Chondrocyte (in vitro differentiated cells): ENCODE results near the gene ZBTB46. TPM values are rescaled to one million over a fixed set of nuclear protein-coding genes. Genes with fewer than 3 reads are reported as not detected.
A peak's percentile ranks its signal among the peaks of the same experiment; 100 is the strongest.
"Not testable (repeated sequence)": the region's sequence is repeated elsewhere in the genome, so short reads cannot be mapped to it uniquely, and the experiment has no call there.

Experiments
- DNase-seq: peaks from one replicate; pipeline ENCODE4 v3.0.0; 2021; ENCODE audit warnings: mixed read lengths, low spot score
- H3K27ac Mint-ChIP-seq: one replicate; pipeline ENCODE4 v1.8.0; 2021; ENCODE audit warnings: mild to moderate bottlenecking, moderate library complexity, mixed read lengths; ENCODE audit not compliant: unreplicated experiment
- H3K27me3 Mint-ChIP-seq: 2 replicates; pipeline ENCODE4 v1.8.0; 2021; ENCODE audit warnings: low read depth, mixed read lengths
- H3K36me3 Mint-ChIP-seq: 2 replicates; pipeline ENCODE4 v1.8.0; 2021; ENCODE audit warnings: low read depth, mixed read lengths
- H3K4me1 Mint-ChIP-seq: 2 replicates; pipeline ENCODE4 v1.8.0; 2021; ENCODE audit warnings: low read depth, mild to moderate bottlenecking, mixed read lengths
- H3K4me3 Mint-ChIP-seq: one replicate; pipeline ENCODE4 v1.8.0; 2021; ENCODE audit warnings: mild to moderate bottlenecking, moderate library complexity, mixed read lengths; ENCODE audit not compliant: unreplicated experiment
- H3K9me3 Mint-ChIP-seq: 2 replicates; pipeline ENCODE4 v1.8.0; 2021; ENCODE audit warnings: low read depth, mixed read lengths
- total RNA-seq: library from RNA; stranded (reverse); gene quantifications from 3 replicates; pipeline ENCODE4 v1.2.1, GENCODE V29; 2021
- TF ChIP-seq, protein P1 (sequence below): fragments of 200-600 bp; sonication (generic); IDR thresholded peaks from 2 replicates; pipeline ENCODE4 v1.5.0; 2021; ENCODE audit warnings: antibody characterized with exemption, mild to moderate bottlenecking, moderate library complexity

Gene ZBTB46
- total RNA-seq, 1 donor from 2014 or later = 6.0 TPM

DNA sequence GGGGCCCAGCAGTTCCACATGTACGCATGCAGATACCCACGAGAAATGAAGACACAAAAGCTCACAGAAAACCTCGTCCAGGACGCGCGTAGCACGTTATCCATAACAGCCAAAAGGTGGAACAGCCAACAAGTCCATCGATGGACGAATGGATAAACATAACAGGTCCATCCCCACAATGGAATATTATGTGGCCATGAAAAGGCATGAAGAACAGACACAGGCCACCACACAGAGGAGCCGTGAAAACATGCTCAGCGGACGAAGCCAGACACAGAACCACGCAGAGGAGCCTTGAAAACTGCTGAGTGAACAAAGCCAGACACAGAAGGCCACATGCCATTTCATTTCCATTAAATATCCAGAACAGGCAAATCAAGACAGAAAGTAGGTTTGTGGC lies 53.5 kb downstream of the ZBTB46 start:
- Mint-ChIP-seq H3K9me3 (no peaks in the 10 kb centered on the region), H3K27me3 (no peaks in the 10 kb centered on the region), H3K36me3 (no peaks in the 10 kb centered on the region), H3K27ac (no peak overlapping the region), H3K4me3 (no peak overlapping the region), H3K4me1 (peaks cover 15% of the 10 kb centered on the region)
- no peak for DNase-seq
- TF ChIP-seq, protein P1, sequence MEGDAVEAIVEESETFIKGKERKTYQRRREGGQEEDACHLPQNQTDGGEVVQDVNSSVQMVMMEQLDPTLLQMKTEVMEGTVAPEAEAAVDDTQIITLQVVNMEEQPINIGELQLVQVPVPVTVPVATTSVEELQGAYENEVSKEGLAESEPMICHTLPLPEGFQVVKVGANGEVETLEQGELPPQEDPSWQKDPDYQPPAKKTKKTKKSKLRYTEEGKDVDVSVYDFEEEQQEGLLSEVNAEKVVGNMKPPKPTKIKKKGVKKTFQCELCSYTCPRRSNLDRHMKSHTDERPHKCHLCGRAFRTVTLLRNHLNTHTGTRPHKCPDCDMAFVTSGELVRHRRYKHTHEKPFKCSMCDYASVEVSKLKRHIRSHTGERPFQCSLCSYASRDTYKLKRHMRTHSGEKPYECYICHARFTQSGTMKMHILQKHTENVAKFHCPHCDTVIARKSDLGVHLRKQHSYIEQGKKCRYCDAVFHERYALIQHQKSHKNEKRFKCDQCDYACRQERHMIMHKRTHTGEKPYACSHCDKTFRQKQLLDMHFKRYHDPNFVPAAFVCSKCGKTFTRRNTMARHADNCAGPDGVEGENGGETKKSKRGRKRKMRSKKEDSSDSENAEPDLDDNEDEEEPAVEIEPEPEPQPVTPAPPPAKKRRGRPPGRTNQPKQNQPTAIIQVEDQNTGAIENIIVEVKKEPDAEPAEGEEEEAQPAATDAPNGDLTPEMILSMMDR = no peak

DNA sequence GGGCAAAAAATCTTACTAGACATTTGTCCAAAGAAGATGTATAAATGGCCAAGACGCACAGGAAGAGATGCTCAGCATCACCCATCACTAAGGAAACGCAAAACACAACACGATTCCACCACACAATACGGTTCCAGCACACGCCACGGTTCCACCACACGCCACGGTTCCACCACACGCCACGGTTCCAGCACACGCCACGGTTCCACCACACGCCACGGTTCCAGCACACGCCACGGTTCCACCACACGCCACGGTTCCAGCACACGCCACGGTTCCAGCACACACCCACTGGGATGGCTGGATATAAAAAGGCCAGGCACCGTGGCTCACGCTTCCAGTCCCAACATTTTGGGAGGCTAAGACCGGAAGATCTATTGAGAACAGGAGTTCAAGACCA lies 54.2 kb downstream of the ZBTB46 start:
- not testable (repeated sequence) for H3K4me3 Mint-ChIP-seq, DNase-seq, H3K9me3 Mint-ChIP-seq, H3K36me3 Mint-ChIP-seq, H3K27ac Mint-ChIP-seq, H3K27me3 Mint-ChIP-seq
- H3K4me1 Mint-ChIP-seq = peaks cover 15% of the 10 kb centered on the region

DNA sequence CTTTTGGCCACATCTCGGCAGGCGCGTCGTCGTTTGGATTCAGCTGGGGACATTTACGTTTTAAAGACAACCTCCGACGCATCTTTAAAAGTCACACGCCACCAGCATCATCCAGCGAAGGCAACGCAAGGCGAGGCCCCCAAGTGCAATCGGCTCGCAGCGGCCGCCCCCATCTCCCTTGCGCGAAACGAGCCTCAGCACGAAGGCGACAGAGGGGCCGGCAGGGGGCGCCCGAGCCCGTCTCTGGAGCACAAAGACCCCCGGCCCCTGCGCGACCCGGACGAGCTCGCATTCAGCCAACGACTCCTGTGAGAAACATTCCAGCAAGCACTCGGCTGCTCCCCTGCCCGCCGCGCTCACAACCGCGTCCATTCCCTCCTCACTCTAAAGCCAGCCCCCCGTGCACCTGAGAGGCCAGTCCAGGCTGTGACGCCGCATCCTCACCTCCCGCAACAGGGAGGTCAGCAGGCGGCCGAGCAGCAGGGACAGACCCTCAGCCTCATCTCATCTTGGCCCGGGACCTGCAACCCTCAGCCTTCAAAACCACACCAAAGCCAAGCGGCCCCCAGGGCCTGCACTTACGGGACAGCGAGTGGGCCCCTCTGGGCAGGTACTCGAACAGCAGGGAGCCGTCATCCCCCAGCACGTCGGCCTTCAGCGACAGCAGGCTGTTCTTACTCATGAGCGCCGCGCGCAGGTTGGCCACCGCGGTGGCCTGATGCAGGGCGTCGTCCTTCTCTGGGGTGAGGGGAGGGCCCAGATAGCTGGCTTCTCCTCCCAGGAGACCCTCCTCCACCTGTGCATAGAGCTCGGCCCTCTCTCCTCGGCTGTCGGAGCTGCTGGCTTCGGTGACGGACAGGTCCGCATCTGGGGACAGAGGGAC lies 55.7 kb downstream of the ZBTB46 start:
- DNase-seq = no peak
- Mint-ChIP-seq H3K4me1 (peaks cover 15% of the 10 kb centered on the region), H3K27me3 (no peaks in the 10 kb centered on the region), H3K27ac (no peak overlapping the region), H3K4me3 (peak overlapping the region; percentile 58), H3K9me3 (no peaks in the 10 kb centered on the region), H3K36me3 (no peaks in the 10 kb centered on the region)
- TF ChIP-seq, protein P1 = peak; percentile 93

DNA sequence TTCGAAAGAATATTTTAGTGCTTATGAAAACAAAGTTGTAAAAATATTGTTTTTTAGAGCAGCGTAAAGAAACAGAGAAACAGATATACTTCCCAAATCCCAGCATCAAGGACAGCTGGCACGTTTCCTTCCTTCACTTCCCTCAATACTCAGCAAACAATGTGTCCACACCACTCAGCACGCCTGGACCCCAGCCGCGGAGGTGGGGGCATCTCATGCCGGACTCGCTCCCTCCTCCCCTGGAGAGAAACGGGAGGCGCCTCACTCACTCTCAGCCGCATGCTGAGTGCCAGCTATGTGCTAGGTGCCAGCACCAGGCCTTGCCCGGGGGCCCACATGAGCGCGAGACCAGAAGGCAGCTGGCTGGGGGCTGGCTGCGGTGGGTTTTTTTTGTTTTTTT lies 56.8 kb downstream of the ZBTB46 start:
- DNase-seq = no peak
- Mint-ChIP-seq H3K27me3 (no peaks in the 10 kb centered on the region), H3K27ac (no peak overlapping the region), H3K36me3 (peaks cover under 1% of the 10 kb centered on the region), H3K4me1 (peaks cover 15% of the 10 kb centered on the region), H3K9me3 (no peaks in the 10 kb centered on the region), H3K4me3 (peak overlapping the region; percentile 26)
- TF ChIP-seq, protein P1 = no peak

DNA sequence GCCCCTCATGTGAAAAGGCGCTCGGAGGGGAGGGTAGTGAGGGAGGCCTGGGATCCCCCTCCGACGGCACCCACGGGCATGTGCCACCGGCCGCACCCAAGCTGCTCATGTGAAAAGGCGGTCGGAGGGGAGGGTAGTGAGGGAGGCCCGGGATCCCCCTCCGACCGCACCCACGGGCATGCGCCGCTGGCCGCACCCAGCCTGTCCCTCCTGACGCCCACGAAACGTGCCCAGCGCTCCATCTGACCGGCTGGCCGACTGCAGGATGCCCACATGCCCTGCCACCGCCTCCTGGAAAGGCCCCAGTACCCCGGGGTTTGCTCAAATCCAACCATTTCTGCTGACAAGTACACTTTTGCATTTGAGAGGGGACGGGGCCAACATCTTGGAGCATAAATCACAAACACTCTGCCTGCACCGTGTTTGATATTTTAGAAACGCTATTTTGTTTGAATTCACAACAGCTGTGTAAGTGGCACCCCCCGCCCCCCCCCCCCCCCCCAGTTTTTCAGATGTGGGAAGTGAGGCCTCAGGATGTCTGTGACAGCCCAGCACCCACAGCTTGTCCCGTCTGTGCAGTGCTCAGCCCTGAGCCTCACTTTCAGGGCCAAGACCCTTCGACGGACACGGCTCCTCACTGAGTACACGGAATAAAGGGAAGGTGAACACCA lies 57.4 kb downstream of the ZBTB46 start:
- peaks cover 15% of the 10 kb centered on the region for H3K4me1 Mint-ChIP-seq
- peak overlapping the region; percentile 26 for H3K4me3 Mint-ChIP-seq
- no peaks in the 10 kb centered on the region for H3K9me3 Mint-ChIP-seq
- no peak overlapping the region for H3K27ac Mint-ChIP-seq
- H3K36me3 Mint-ChIP-seq = peaks cover 1% of the 10 kb centered on the region
- TF ChIP-seq, protein P1 = no peak
- H3K27me3 Mint-ChIP-seq = no peaks in the 10 kb centered on the region
- DNase-seq = no peak
